Kidney (tissue), 14 donors: ENCODE results near the gene ZNF630. TPM values are rescaled to one million over a fixed set of nuclear protein-coding genes. Genes with fewer than 3 reads are reported as not detected.
"Not testable (repeated sequence)": the region's sequence is repeated elsewhere in the genome, so short reads cannot be mapped to it uniquely, and the experiment has no call there.

Source experiments
- DNase-seq, 5 donors: peaks; one replicate each; pipeline ENCODE4 v3.0.0-alpha.2; 2013 to 2020
- FAIRE-seq: peaks from 2 replicates; lab custom pipeline; 2012; peaks lifted over from hg19 to GRCh38; lab: Jason Lieb, UNC
- H3K27ac ChIP-seq, 2 donors: one replicate each; pipeline ENCODE4 v1.7.0; 2013; ENCODE audit warnings: low read depth in 2 of 2, low read length in 2 of 2, inconsistent platforms in 1 of 2
- H3K27me3 ChIP-seq: one replicate; pipeline ENCODE4 v1.7.1; 2013; ENCODE audit warnings: low read length, inconsistent platforms; ENCODE audit not compliant: control insufficient read depth, insufficient read depth
- H3K36me3 ChIP-seq, 3 donors: one replicate each; pipeline versions ENCODE4 v1.7.0 to v1.7.1; 2013; ENCODE audit warnings: low read length in 3 of 3, control low read depth in 1 of 3, inconsistent platforms in 1 of 3; ENCODE audit not compliant: insufficient read depth in 3 of 3, control insufficient read depth in 2 of 3
- H3K4me1 ChIP-seq, 3 donors: one replicate each; pipeline versions ENCODE4 v1.7.0 to v1.7.1; 2013; ENCODE audit warnings: low read length in 3 of 3, inconsistent platforms in 1 of 3, low read depth in 1 of 3; ENCODE audit not compliant: control insufficient read depth in 2 of 3, insufficient read depth in 2 of 3
- H3K4me3 ChIP-seq, 3 donors: one replicate each; pipeline versions ENCODE4 v1.7.0 to v1.8.1; 2013; ENCODE audit warnings: low read length in 3 of 3, control low read depth in 1 of 3, inconsistent platforms in 1 of 3
- H3K9ac ChIP-seq, 3 donors: one replicate each; pipeline versions ENCODE4 v1.7.0 to v1.7.1; 2013; ENCODE audit warnings: low read length in 3 of 3, control low read depth in 1 of 3, inconsistent platforms in 1 of 3
- H3K9me3 ChIP-seq, 3 donors: one replicate each; pipeline versions ENCODE4 v1.7.0 to v1.7.1; 2013; ENCODE audit warnings: low read length in 3 of 3, control low read depth in 1 of 3, inconsistent platforms in 1 of 3; ENCODE audit not compliant: control insufficient read depth in 2 of 3, insufficient read depth in 1 of 3
- intact Hi-C: fragments of 100-400 bp; cut with DNase I; formaldehyde crosslinking; loops from one replicate; pipeline ENCODE4 v1.11.1; 2022
- polyA plus RNA-seq: library from polyadenylated mRNA; stranded (reverse); fragments of 350-450 nt; fragmentation: Illumina TruSeq; extraction: RNeasy Lipid Tissue Mini Kit (QIAGEN cat#74804); gene quantifications from one replicate; pipeline ENCODE4 v1.2.3, GENCODE V29; 2014; ENCODE audit warnings: low read depth, low replicate concordance; ENCODE audit not compliant: insufficient read depth
- total RNA-seq: library from RNA; stranded (reverse); fragmentation: NEBNext Ultra II Directional; extraction: Animal tissue kit (Norgen Biotek cat#: 25700); gene quantifications from one replicate; pipeline ENCODE4 v1.2.1, GENCODE V29; 2021
- TF ChIP-seq, protein P1 (sequence below): IDR thresholded peaks from 3 replicates; pipeline ENCODE4 v1.5.1; 2012; ENCODE audit warnings: mild to moderate bottlenecking, moderate library complexity, borderline replicate concordance; ENCODE audit not compliant: insufficient read depth; ENCODE audit errors: extremely low read depth
- donor health status: control.
- donor health status: control.
- donor health status: control.
- donor health status: control.
- donor health status: control.
- donor health status: DM: yes; HTN: yes; CAD: no.
- donor health status: Normal renal cell carcinoma (clear cell type).

The ZNF630 gene
- total and polyA plus RNA-seq, 2 donors from 2014 or later: 3.2 to 3.3 TPM

DNA sequence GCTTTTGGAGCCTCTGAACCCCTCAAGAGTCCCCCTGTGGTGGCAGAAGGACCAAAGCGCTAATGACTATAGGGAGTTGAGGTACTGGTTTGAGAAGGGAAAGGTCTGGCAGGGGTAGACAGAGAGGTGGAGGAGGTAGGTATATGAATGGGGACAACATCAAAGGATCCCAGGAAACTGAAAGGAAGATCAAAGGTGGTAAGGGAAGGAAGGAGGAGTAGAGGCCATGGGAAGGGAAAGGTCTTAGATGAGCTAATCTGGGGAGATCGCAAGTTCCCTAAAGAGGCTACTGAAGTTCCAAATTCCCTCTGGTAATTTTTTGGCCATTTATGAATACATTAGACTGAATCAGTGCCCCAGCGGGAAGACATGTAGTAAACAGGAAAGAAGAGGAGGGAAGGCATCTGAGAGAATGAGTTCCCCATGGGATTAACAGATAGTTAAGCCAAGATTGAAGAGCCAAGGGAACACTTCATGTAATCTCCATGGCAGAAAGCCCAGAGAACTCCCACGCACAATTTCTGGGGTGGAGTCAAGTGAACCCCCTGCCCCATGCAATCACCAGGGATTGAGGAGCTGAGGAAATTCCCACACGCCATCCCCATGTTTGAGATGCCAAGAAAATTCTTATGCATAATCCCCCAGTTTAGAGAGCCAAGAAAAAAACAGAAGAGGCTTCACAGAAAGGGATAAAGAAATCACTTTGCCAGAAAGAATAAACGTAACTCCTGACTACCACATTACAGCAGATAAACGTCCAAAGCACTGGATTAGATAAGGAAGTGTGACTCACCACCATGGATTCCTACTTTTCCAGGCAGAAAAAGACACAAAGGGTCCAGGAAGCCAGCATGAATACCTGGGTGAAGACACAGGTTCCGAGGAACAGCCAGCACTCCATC, 25.8 kb downstream of the ZNF630 start:
- intact Hi-C loops: no loop called here
- H3K4me3 ChIP-seq: no peak overlapping the region
- no peaks in the 10 kb centered on the region for H3K27me3 ChIP-seq
- DNase-seq (no peak), FAIRE-seq (no peak)
- no peaks in the 10 kb centered on the region for H3K9me3 ChIP-seq
- no peaks in the 10 kb centered on the region for H3K36me3 ChIP-seq
- H3K4me1 ChIP-seq: no peaks in the 10 kb centered on the region
- TF ChIP-seq, protein P1, sequence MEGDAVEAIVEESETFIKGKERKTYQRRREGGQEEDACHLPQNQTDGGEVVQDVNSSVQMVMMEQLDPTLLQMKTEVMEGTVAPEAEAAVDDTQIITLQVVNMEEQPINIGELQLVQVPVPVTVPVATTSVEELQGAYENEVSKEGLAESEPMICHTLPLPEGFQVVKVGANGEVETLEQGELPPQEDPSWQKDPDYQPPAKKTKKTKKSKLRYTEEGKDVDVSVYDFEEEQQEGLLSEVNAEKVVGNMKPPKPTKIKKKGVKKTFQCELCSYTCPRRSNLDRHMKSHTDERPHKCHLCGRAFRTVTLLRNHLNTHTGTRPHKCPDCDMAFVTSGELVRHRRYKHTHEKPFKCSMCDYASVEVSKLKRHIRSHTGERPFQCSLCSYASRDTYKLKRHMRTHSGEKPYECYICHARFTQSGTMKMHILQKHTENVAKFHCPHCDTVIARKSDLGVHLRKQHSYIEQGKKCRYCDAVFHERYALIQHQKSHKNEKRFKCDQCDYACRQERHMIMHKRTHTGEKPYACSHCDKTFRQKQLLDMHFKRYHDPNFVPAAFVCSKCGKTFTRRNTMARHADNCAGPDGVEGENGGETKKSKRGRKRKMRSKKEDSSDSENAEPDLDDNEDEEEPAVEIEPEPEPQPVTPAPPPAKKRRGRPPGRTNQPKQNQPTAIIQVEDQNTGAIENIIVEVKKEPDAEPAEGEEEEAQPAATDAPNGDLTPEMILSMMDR: no peak
- no peak overlapping the region for H3K9ac ChIP-seq
- peak overlapping the region in 1 of 2 donors; percentile 54 for H3K27ac ChIP-seq

DNA sequence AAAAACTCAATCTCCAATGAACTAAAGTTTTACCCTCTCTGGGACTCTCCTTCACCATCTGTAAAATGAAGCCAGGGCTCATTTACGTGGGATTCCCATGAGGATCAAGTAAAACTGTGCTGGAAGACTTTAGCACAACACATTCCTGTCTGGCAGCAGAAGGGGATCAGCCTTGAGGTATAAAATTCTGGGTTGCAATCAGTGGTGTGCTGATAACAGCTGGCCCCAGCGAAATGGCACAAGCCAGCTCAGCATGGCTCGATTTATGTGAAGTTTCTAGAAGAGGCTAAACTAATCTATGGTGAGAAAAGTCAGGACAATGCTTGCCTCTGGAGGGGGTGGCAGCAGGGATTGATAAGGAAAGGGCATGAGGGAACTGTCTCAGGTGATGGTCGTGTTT, 28.4 kb downstream of the ZNF630 start:
- Histone ChIP-seq H3K27me3 (no peaks in the 10 kb centered on the region), H3K36me3 (no peaks in the 10 kb centered on the region), H3K27ac (no peak overlapping the region), H3K9me3 (no peaks in the 10 kb centered on the region), H3K4me1 (no peaks in the 10 kb centered on the region), H3K4me3 (no peak overlapping the region), H3K9ac (no peak overlapping the region)
- DNase-seq (no peak), FAIRE-seq (no peak)
- intact Hi-C loops: no loop called here
- TF ChIP-seq, protein P1: no peak

DNA sequence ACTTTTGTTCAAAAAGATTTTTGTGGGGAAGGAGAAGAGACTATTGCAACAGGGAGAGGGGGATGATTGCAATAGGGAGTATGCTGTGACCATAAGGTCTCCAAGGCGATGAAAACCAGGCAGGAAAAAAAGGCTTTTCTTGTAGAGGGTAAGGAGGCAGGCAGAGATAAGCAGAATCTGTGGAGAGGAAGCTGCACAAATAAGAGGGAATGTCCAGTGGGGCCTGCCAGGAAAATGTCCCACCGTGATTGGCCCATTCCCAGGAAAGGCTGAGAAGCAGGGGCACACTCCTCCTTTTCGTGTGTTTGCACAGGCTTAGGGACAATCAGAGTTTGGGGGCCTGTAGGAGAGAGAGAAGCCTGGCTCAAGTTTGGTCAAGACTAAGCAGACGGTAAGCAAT, 35.5 kb downstream of the ZNF630 start:
- no peak for DNase-seq
- H3K36me3 ChIP-seq: no peaks in the 10 kb centered on the region
- H3K4me3 ChIP-seq: no peak overlapping the region
- FAIRE-seq: no peak
- TF ChIP-seq, protein P1: no peak
- no peaks in the 10 kb centered on the region for H3K27me3 ChIP-seq
- no peaks in the 10 kb centered on the region for H3K9me3 ChIP-seq
- intact Hi-C loops: no loop called here
- H3K27ac ChIP-seq: no peak overlapping the region
- H3K4me1 ChIP-seq: no peaks in the 10 kb centered on the region
- H3K9ac ChIP-seq: no peak overlapping the region

DNA sequence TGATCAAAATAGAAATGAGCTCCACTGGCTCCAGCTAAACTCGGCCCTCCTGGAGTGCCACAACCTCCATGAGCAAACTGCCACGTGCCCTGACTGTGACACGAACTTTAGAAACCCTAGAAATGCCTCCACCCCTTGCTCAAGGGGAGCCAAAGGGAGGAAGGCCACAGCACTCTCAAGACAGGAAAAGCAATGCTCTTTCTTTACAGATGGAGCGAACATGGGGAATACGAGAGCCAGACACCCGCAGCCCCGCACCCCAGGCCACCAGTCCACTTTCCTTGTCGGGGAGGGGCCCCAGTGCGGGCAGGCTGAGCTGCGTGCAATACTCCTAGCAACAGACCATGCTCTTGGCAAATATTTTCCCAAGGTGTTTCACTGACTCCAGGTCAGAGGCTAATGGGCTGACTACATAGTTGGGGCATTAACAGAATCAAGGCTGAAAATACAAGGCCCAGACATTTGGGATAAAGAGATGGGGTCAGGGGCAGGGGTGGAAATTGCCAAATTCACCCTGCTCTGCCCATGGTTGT, 40.7 kb downstream of the ZNF630 start:
- H3K4me1 ChIP-seq, H3K4me3 ChIP-seq, H3K36me3 ChIP-seq, H3K9ac ChIP-seq, intact Hi-C loops, H3K27me3 ChIP-seq, DNase-seq, H3K27ac ChIP-seq, H3K9me3 ChIP-seq, FAIRE-seq: not testable (repeated sequence)
